HUES64 (cell line): ENCODE results near the gene ST8SIA5.

Experiments used
- H3K27ac ChIP-seq: 2 replicates; pipeline ENCODE4 v1.7.0; 2013; ENCODE audit warnings: low read depth, low read length, inconsistent platforms
- H3K27me3 ChIP-seq: 2 replicates; pipeline ENCODE4 v1.6.1; 2013; ENCODE audit warnings: mild to moderate bottlenecking, low read length; ENCODE audit not compliant: insufficient read depth
- H3K36me3 ChIP-seq: 2 replicates; pipeline ENCODE4 v1.6.1; 2013; ENCODE audit warnings: mild to moderate bottlenecking, low read length; ENCODE audit not compliant: insufficient read depth
- H3K4me1 ChIP-seq: 2 replicates; pipeline ENCODE4 v1.6.1; 2013; ENCODE audit warnings: mild to moderate bottlenecking, low read length, moderate library complexity; ENCODE audit not compliant: insufficient read depth
- H3K4me3 ChIP-seq: 2 replicates; pipeline ENCODE4 v1.5.1; 2013; ENCODE audit warnings: mild to moderate bottlenecking, low read length, moderate library complexity
- H3K9ac ChIP-seq: 2 replicates; pipeline ENCODE4 v1.6.1; 2013; ENCODE audit warnings: mild to moderate bottlenecking, low read depth, low read length
- H3K9me3 ChIP-seq: 2 replicates; pipeline ENCODE4 v1.6.1; 2013; ENCODE audit warnings: low read depth, low read length; ENCODE audit not compliant: insufficient read depth
- WGBS: fragments of 150-250, 120-280 bp; methylation state at CpG from one replicate; pipeline ENCODE4 v1.1.7; 2013; ENCODE audit warnings: missing lambda C conversion rate; 5-methylcytosine and 5-hydroxymethylcytosine counted together

ST8SIA5 gene

DNA sequence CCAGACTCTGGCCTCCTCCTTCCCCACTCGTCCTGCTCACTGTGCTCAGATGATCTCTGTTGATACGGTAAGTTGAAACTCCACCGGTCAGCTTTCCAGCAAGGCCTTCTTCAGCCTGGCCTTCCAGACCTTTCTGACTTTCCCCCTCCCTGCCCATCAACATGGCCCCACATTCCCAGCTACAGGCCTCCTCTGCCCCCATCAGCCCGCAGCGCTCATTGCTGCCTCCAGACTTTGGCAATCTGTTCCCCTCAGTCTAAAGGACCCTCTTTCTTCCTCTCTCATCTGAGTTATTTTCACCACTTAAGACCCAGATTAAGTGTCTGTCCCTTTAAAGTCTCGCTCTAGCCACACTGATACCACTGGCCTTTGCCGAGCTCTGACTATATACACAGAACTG lies 110.4 kb downstream of the ST8SIA5 start:
- Histone ChIP-seq H3K9me3 (no peaks in the 10 kb centered on the region), H3K4me1 (no peaks in the 10 kb centered on the region), H3K4me3 (no peak overlapping the region), H3K27me3 (no peaks in the 10 kb centered on the region), H3K36me3 (no peaks in the 10 kb centered on the region), H3K9ac (no peak overlapping the region), H3K27ac (no peak overlapping the region)
- WGBS, result 90% methylated on average over 7 of the region's 7 CpGs

DNA sequence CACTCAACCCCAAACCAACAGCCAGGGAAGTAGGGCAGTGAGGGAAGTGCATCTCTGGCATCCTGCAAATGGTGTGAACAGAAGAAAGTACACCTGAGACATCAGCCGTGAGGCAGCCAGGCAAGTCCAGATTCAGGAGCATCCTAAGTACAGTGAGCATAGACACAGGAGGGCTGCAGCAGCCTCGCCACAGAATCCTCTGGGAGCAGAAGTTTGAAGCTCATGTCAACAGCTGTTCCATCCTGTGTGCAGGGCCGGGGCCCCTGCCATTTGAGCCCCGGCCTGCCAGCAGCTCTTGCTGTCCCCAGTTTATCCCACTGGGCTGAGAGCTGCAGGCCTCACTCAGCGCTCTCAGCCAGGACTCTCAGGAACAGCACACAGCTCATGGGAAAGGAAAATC lies 114.3 kb downstream of the ST8SIA5 start:
- no peak overlapping the region for H3K27ac ChIP-seq
- no peaks in the 10 kb centered on the region for H3K4me1 ChIP-seq
- H3K9ac ChIP-seq, result no peak overlapping the region
- no peaks in the 10 kb centered on the region for H3K36me3 ChIP-seq
- H3K27me3 ChIP-seq, result no peaks in the 10 kb centered on the region
- 84% methylated on average over 5 of the region's 5 CpGs for WGBS
- H3K9me3 ChIP-seq, result no peaks in the 10 kb centered on the region
- no peak overlapping the region for H3K4me3 ChIP-seq

DNA sequence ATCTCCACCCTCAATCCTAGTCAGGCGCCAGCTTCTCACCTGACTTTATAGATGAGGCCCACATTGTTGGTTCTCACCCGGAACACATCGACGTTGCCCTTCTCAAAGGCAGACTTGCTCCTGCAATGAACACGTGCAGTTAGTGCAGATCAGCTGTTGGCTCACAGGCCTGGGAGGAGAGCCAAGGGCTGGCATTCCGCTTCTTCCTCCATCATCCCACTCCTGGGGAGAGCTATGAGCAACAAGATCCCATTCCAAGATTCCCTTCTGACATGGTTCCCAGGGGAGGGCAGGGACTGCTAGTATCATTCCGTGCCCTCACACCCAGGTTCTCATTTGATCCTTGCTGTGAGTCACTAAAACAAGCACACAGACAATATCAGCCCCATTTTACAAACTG lies 114.9 kb downstream of the ST8SIA5 start:
- 92% methylated on average over 7 of the region's 7 CpGs for WGBS
- H3K4me1 ChIP-seq, result no peaks in the 10 kb centered on the region
- no peak overlapping the region for H3K27ac ChIP-seq
- H3K4me3 ChIP-seq, result no peak overlapping the region
- H3K27me3 ChIP-seq, result no peaks in the 10 kb centered on the region
- H3K36me3 ChIP-seq, result no peaks in the 10 kb centered on the region
- no peak overlapping the region for H3K9ac ChIP-seq
- H3K9me3 ChIP-seq, result no peaks in the 10 kb centered on the region

DNA sequence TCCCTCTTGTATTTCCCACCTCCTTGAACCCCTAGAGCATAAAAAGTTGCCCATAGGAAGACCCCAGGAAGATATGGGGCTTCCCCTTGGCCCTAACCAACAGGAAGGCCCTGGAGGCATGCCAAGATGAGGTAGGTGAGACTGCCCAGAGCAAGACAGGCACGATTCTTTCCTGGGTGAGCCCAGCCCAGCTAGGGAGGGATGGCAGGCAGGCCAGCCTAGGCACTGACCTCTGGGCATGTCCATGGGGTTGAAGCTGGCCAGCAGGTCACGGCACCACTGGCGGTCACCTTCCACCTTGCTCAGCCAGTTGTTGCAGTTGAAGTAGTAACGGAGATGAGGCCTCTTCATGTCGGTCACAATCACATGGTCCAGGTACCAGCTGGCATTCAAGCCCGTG lies 117.5 kb downstream of the ST8SIA5 start:
- Histone ChIP-seq H3K27ac (no peak overlapping the region), H3K4me3 (no peak overlapping the region), H3K9ac (no peak overlapping the region), H3K27me3 (no peaks in the 10 kb centered on the region), H3K36me3 (no peaks in the 10 kb centered on the region), H3K9me3 (no peaks in the 10 kb centered on the region), H3K4me1 (no peaks in the 10 kb centered on the region)
- WGBS, result 91% methylated on average over 6 of the region's 6 CpGs

DNA sequence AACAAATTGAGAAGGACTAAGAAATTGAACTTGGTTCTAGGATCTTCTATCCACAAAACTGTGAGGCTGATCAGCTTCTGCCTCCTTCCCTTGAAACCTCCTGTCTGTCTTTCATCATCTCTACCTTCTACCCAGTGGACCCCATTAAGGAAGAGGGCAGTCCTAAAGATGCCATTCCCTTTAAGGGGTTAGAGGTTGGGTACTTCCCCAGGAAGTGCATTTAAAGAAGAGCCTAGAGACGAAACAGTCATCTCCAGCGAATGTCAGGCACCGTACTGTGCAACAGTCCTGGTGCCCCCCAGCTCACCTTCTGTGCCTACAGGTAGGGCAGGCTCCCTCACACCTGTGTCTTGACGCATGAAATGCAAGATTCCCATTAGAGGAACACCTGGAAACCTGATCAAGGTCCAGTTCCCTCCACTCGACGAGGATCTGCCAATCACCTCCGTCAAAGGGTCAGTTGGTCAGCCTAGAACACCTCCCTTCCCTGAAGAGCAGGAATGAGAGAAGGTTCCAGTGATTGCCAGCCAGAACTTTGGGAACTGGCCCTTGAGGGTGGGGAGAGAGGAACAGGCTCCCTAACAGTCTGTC lies 120.7 kb downstream of the ST8SIA5 start:
- Histone ChIP-seq H3K27ac (no peak overlapping the region), H3K27me3 (no peaks in the 10 kb centered on the region), H3K9ac (no peak overlapping the region), H3K4me1 (no peaks in the 10 kb centered on the region), H3K4me3 (no peak overlapping the region), H3K9me3 (no peaks in the 10 kb centered on the region), H3K36me3 (no peaks in the 10 kb centered on the region)
- WGBS, result 94% methylated on average over 7 of the region's 7 CpGs

DNA sequence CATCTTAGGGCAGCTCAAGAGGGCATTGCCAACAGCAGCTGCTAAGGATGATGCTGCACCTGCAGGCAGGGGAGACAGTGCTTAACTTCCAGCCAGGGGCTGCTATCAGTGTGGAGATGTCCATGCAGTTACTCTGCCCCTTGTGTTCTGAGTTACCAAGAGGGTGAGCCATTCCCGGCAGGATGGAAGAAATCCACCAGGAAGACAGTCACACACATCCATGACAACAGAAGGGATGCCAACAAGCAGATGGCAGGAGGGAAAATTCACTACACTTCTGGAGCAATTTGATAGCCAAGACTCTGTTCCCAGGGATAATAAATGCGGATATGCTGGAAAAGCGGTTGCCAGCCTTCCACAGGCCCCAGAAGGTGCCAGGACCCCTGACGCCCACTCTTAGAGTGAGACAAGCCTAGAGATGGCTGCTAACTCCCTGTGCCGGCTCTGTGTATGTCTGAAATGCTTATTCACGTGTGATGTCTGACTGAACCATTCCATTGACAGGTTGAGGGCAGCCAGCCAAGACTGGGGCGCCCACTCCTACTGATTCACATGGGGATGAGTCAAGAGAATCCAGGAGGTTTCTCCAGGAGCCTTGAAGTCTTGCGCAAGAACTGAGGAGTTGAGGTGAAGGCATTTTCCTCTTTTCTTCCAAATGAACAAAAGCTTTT lies 124.3 kb downstream of the ST8SIA5 start:
- H3K27ac ChIP-seq, result no peak overlapping the region
- WGBS, result 92% methylated on average over 8 of the region's 8 CpGs
- H3K4me3 ChIP-seq, result no peak overlapping the region
- no peaks in the 10 kb centered on the region for H3K9me3 ChIP-seq
- H3K36me3 ChIP-seq, result no peaks in the 10 kb centered on the region
- no peaks in the 10 kb centered on the region for H3K27me3 ChIP-seq
- H3K9ac ChIP-seq, result no peak overlapping the region
- no peaks in the 10 kb centered on the region for H3K4me1 ChIP-seq

DNA sequence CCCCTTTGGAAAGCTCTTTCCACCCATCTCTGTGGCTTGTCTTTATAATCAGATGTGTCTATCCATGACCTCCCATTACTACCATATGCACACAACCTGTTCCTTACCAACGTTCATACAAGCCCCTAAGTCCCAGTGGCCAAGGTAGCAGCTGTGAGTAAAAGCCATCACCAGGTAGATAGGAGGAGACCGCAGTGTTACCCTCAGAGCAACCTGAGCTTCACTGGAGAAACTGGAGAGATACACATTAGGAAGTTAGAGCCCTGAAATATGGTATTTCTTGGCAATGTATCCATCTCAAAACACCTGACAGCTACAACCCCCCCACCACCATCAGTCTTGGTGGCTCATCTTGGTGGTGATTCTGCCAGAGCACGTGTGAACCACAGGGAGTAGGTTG lies 125.9 kb downstream of the ST8SIA5 start:
- H3K4me1 ChIP-seq, result no peaks in the 10 kb centered on the region
- no peaks in the 10 kb centered on the region for H3K36me3 ChIP-seq
- H3K27me3 ChIP-seq, result no peaks in the 10 kb centered on the region
- H3K9me3 ChIP-seq, result no peaks in the 10 kb centered on the region
- 85% methylated on average over 3 of the region's 3 CpGs for WGBS
- H3K9ac ChIP-seq, result no peak overlapping the region
- H3K4me3 ChIP-seq, result no peak overlapping the region
- H3K27ac ChIP-seq, result no peak overlapping the region

DNA sequence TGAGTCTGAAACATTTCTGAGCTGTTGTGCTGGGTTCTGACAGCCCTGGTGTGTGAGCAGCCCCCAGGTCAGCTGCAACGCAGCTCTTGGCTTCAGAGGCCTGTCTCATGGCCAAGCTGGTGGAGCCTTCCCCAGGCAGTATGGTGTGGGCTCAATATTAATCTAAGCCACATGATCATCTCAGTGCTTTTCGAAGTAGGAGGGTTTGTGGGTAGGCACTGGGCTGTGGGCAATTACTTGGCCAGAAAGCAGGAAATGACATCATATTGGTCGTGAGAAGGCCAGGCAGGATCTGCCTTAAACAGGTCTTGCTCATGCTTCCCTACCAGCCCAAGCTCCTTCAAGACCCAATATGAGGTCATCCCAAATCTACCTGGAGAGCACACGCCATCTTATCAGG lies 126.7 kb downstream of the ST8SIA5 start:
- H3K27me3 ChIP-seq, result no peaks in the 10 kb centered on the region
- H3K27ac ChIP-seq, result no peak overlapping the region
- 91% methylated on average over 4 of the region's 4 CpGs for WGBS
- no peak overlapping the region for H3K9ac ChIP-seq
- H3K4me1 ChIP-seq, result no peaks in the 10 kb centered on the region
- H3K36me3 ChIP-seq, result no peaks in the 10 kb centered on the region
- no peaks in the 10 kb centered on the region for H3K9me3 ChIP-seq
- no peak overlapping the region for H3K4me3 ChIP-seq

DNA sequence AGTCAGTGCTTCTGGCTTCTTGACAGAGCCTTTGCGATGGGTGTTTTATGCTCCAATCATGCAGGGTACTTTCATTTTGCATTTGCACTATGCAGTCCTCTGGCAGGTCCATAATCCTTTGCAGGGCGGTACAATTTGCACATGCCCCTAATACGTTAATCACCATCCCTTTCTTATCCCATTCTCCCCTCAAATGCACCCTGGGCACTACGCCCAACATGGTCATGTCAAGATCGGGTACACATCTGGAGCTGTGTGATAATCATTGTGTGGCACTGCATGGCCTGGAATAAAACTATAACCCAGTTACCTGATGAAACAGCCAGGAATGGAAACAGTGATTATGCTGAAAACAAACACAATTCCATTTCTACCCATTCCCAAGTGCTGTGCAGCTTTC lies 127.5 kb downstream of the ST8SIA5 start:
- Histone ChIP-seq H3K4me1 (no peaks in the 10 kb centered on the region), H3K4me3 (no peak overlapping the region), H3K9ac (no peak overlapping the region), H3K27me3 (no peaks in the 10 kb centered on the region), H3K36me3 (no peaks in the 10 kb centered on the region), H3K27ac (no peak overlapping the region), H3K9me3 (no peaks in the 10 kb centered on the region)
- WGBS, result 97% methylated on average over 5 of the region's 5 CpGs

DNA sequence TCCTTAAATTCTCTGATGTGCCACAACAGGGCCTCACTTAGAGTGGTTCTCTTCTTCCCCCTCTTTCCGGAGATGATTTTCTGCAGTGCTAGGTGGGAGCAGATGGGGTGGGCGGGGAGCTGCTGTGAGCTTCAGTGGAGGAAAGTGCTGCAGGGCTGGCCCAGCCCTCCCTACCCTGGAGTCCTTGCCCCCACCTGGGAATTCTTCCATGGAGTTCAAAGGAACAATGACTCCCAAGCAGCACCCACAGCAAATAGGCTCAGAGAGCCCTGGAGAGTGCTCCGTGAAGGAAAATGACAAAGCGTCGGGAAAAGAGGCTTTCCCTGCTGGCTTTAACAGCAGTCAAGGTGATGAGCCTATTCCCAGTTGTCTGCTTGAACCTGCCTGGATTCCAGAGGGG lies 128.6 kb downstream of the ST8SIA5 start:
- H3K27ac ChIP-seq, result no peak overlapping the region
- 77% methylated on average over 5 of the region's 5 CpGs for WGBS
- H3K36me3 ChIP-seq, result no peaks in the 10 kb centered on the region
- no peak overlapping the region for H3K9ac ChIP-seq
- H3K27me3 ChIP-seq, result no peaks in the 10 kb centered on the region
- no peak overlapping the region for H3K4me3 ChIP-seq
- no peaks in the 10 kb centered on the region for H3K9me3 ChIP-seq
- no peaks in the 10 kb centered on the region for H3K4me1 ChIP-seq

DNA sequence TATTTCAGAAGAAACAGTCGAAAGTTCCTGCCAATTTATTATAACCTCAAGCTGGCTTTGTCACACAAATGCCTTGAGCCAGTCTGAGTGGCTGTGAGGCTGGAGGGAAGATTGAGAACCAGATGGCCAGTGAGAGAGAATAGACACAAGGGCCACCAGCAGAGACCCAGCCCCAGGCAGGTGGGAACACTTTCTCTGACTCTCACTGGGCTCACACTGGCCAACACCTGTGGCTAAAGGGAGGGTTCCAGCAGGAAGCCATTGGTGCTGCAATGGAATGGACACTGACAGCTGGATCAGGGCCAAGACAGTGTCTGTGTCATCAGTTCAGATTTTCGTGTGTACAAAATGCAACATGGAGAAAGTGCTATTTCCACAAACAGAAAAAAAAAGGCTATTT lies 129.7 kb downstream of the ST8SIA5 start:
- WGBS, result 90% methylated on average over 2 of the region's 2 CpGs
- no peaks in the 10 kb centered on the region for H3K9me3 ChIP-seq
- no peak overlapping the region for H3K4me3 ChIP-seq

DNA sequence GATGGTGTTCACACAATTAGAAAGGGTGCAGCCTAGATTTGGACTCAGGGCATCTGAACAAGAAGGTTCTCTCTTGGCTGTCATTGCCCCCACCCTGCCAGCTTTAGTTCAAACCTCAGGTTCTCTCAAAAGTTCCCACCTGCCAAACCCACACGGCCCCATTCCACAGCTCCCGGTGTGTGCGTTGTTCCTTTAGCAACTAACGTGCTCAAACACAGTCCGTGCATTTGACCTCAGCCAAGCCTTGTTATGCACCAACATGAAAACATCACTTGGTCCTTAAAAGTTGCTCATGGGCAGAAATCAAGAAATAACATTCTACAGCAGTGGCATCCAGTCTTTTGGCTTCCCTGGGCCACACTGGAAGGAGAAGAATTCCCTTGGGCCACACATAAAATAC lies 131.8 kb downstream of the ST8SIA5 start:
- Histone ChIP-seq H3K4me1 (no peaks in the 10 kb centered on the region), H3K9me3 (no peaks in the 10 kb centered on the region), H3K9ac (no peak overlapping the region), H3K4me3 (no peak overlapping the region), H3K27me3 (no peaks in the 10 kb centered on the region), H3K36me3 (no peaks in the 10 kb centered on the region), H3K27ac (no peak overlapping the region)
- WGBS, result 94% methylated on average over 5 of the region's 5 CpGs

More for the DNA sequence above, 129.7 kb downstream of the ST8SIA5 start:
- Histone ChIP-seq H3K36me3 (no peaks in the 10 kb centered on the region), H3K27ac (no peak overlapping the region), H3K9ac (no peak overlapping the region), H3K4me1 (no peaks in the 10 kb centered on the region), H3K27me3 (no peaks in the 10 kb centered on the region)
